GM12892 (cell line): ENCODE data around the gene MYO7A.

Source experiments
- POLR2A ChIP-seq: IDR thresholded peaks from 2 replicates; pipeline ENCODE4 v1.6.1; 2011; ENCODE audit warnings: low read depth, low read length, control low read depth
- POLR2AphosphoS5 ChIP-seq: IDR thresholded peaks from 2 replicates; pipeline ENCODE4 v1.6.1; 2011; ENCODE audit warnings: low read depth, low read length, control low read depth
- TAF1 ChIP-seq: IDR thresholded peaks from 2 replicates; pipeline ENCODE4 v1.6.1; 2011; ENCODE audit warnings: low read depth, mild to moderate bottlenecking, control low read depth, low read length, borderline replicate concordance

DNA sequence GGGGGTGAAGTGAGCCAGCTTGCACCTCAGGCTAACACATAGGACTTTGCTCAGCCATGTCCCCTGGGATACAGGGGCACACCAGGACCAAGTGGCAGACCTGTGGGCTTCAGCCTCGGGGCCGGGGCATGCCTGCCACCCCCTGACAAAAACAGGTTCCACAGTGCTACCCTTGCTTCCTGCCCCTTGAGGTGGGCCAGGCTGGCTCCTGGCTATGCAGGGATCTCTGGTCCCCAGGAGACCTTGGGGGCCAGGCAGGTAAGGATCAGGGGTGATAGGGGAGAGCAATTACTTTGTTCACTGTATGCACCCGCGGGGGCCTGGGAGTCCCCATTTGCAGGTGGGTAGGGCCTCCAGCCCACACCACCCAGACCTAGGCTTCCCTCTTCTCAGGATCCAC lies 2.4 kb upstream of the MYO7A start:
- TF ChIP-seq TAF1 (no peak), POLR2A (no peak), POLR2AphosphoS5 (no peak)
